Activated CD8-positive, alpha-beta memory T cell treated with anti-CD3 and anti-CD28 coated beads for 24 hours (primary cell): Measurements from ENCODE around the gene PDE6B.

Experiments
- DNase-seq: peaks from one replicate; pipeline ENCODE4 v3.0.0-alpha.2; 2020

The PDE6B gene

GRCh38 chr4:706834-707598 is 81.6 kb downstream of the PDE6B start:
- DNase-seq = no peak

GRCh38 chr4:707929-708630 is 82.7 kb downstream of the PDE6B start:
- no peak for DNase-seq

GRCh38 chr4:708631-708933 is 83.2 kb downstream of the PDE6B start:
- DNase-seq = no peak

GRCh38 chr4:709348-709747 is 84.0 kb downstream of the PDE6B start:
- no peak for DNase-seq

GRCh38 chr4:710116-710515 is 84.7 kb downstream of the PDE6B start:
- DNase-seq = no peak

GRCh38 chr4:710916-711315 is 85.5 kb downstream of the PDE6B start:
- DNase-seq = no peak

- DNase-seq = no peak
These were observed 86.7 kb downstream of the PDE6B start for GRCh38 chr4:712093-712492.

- no peak for DNase-seq
These were observed 87.7 kb downstream of the PDE6B start for GRCh38 chr4:712916-713632.

GRCh38 chr4:714087-714486 is 88.7 kb downstream of the PDE6B start:
- no peak for DNase-seq

- no peak for DNase-seq
These were observed 92.4 kb downstream of the PDE6B start for GRCh38 chr4:717601-718320.

GRCh38 chr4:718460-718859 is 93.1 kb downstream of the PDE6B start:
- no peak for DNase-seq
